Measurements from ENCODE around the gene ENO1. TPM values are rescaled to one million over a fixed set of nuclear protein-coding genes. Genes with fewer than 3 reads are reported as not detected.

The ENO1 gene
- total and polyA plus RNA-seq, 2 donors (not counting 3 experiments of a cell fraction or from before 2014, with no cell fraction given) = 1,111 to 1,593 TPM

GRCh38 chr1:8915446-8915845, 37.0 kb upstream of the ENO1 start:
- no peaks in the 10 kb centered on the region for H3K9me3 ChIP-seq (replicated peaks; ENCODE audit: control insufficient read depth, insufficient read depth, low read length)
- dilution Hi-C loops (cut with MboI; ENCODE audit: extremely low pct_ligation_motif_present, low sequenced_read_pairs) (no loop called here), intact Hi-C loops (cut with micrococcal nuclease) (no loop called here)
- DNase-seq (ENCODE audit: low read depth, low spot score) (no peak), FAIRE-seq (no peak)
- ChIA-PET POLR2A (interaction anchor here (0.6 kb wide), 1 partner anchor 69 kb away, joined by 3 read pairs; no protein-coding TSS in a partner anchor), CTCF (interaction anchor here (1.0 to 9.2 kb wide), 7 partner anchors 72 to 195 kb away, joined by 3 to 371 read pairs (median 10); no protein-coding TSS in a partner anchor)
- H4K20me1 ChIP-seq (replicated peaks; ENCODE audit: control insufficient read depth, extremely low read depth, insufficient read depth, low read length) = no peaks in the 10 kb centered on the region
- H2AFZ ChIP-seq (ENCODE audit: low read depth, low read length) = no peak overlapping the region
- H3K27ac ChIP-seq (ENCODE audit: insufficient read depth, low read depth, low read length) = no peak overlapping the region
- no peaks in the 10 kb centered on the region for H3K79me2 ChIP-seq (ENCODE audit: control insufficient read depth, insufficient read depth, low read length)
- no peaks in the 10 kb centered on the region for H3K9me1 ChIP-seq (replicated peaks; ENCODE audit: control insufficient read depth, extremely low read depth, insufficient read depth, low read length)
- peaks cover 0 to 4% of the 10 kb centered on the region in 2 experiments for H3K27me3 ChIP-seq (ENCODE audit: control insufficient read depth in 2 of 2, insufficient read depth in 2 of 2, low read length in 2 of 2)
- no TSS peak for BruUV-seq (replicated peaks)
- no peak overlapping the region for H3K4me3 ChIP-seq (replicated peaks in 1 of 3; ENCODE audit: insufficient read depth in 1 of 3, low read depth in 1 of 3, low read length in 3 of 3)
- H3K4me2 ChIP-seq (ENCODE audit: insufficient read depth, low read length) = no peak overlapping the region
- H3K36me3 ChIP-seq (ENCODE audit: control insufficient read depth in 2 of 2, extremely low read depth in 1 of 2, insufficient read depth in 2 of 2, low read length in 2 of 2) = no peaks in the 10 kb centered on the region
- no peak overlapping the region for H3K9ac ChIP-seq (replicated peaks; ENCODE audit: extremely low read depth, insufficient read depth, low read length)
- TF ChIP-seq MYC (IDR thresholded peaks at IDR 0.05; ENCODE audit: low read depth, low read length) = no peak
- no peak for TF ChIP-seq CTCF (IDR thresholded peaks at IDR 0.05; ENCODE audit: extremely low read depth in 1 of 2, insufficient read depth in 1 of 2, low read depth in 1 of 2, low read length in 2 of 2)
- no peak for TF ChIP-seq JUN (IDR thresholded peaks at IDR 0.05; ENCODE audit: borderline replicate concordance, insufficient read depth, insufficient read length, low read depth)
- TF ChIP-seq MAX (IDR thresholded peaks at IDR 0.05; ENCODE audit: insufficient read depth, insufficient read length) = no peak
- no peak for TF ChIP-seq POLR2AphosphoS5 (IDR thresholded peaks at IDR 0.05; ENCODE audit: insufficient read depth, low read depth, low read length)
- TF ChIP-seq GATA2 (IDR thresholded peaks at IDR 0.05; ENCODE audit: insufficient read depth, insufficient read length, low read depth, low read length) = no peak
- TF ChIP-seq POLR2A (IDR thresholded peaks at IDR 0.05; ENCODE audit: low read depth, low read length) = no peak
- no peak for TF ChIP-seq EZH2 (IDR thresholded peaks at IDR 0.05; ENCODE audit: borderline replicate concordance, low read depth, low read length, severe bottlenecking)
- TF ChIP-seq FOS (IDR thresholded peaks at IDR 0.05; ENCODE audit: borderline replicate concordance, insufficient read depth, low read length) = no peak
- no peaks in the 10 kb centered on the region for H3K4me1 ChIP-seq (ENCODE audit: control insufficient read depth, extremely low read depth, insufficient read depth, low read length)

All from endothelial cell of umbilical vein (primary cell).